ENCODE results near the gene PSMF1.

- TF ChIP-seq, protein P1, sequence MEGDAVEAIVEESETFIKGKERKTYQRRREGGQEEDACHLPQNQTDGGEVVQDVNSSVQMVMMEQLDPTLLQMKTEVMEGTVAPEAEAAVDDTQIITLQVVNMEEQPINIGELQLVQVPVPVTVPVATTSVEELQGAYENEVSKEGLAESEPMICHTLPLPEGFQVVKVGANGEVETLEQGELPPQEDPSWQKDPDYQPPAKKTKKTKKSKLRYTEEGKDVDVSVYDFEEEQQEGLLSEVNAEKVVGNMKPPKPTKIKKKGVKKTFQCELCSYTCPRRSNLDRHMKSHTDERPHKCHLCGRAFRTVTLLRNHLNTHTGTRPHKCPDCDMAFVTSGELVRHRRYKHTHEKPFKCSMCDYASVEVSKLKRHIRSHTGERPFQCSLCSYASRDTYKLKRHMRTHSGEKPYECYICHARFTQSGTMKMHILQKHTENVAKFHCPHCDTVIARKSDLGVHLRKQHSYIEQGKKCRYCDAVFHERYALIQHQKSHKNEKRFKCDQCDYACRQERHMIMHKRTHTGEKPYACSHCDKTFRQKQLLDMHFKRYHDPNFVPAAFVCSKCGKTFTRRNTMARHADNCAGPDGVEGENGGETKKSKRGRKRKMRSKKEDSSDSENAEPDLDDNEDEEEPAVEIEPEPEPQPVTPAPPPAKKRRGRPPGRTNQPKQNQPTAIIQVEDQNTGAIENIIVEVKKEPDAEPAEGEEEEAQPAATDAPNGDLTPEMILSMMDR (conservative IDR thresholded peaks at IDR 0.05): no peak
- no peak for TF ChIP-seq EZH2 (IDR thresholded peaks at IDR 0.05; ENCODE audit: low read depth)
These were observed 715 bp downstream of the PSMF1 start for GRCh38 chr20:1119128-1119505.

Measured in PC-9 (cell line).